ENCODE data around the gene ADAM21.
"Not testable (repeated sequence)": the region's sequence is repeated elsewhere in the genome, so short reads cannot be mapped to it uniquely, and the experiment has no call there.

The ADAM21 gene

GRCh38 chr14:70451874-70452273 lies at the start of gene ADAM21:
ADAM21 (plus strand) TSS chr14:70452174; CDS start chr14:70457500, 5,326 bp downstream.
- Mint-ChIP-seq H3K4me3 (no peak within 1 kb of the TSS), H3K27me3 (peaks cover under 1% of the 10 kb centered on the region), H3K9me3 (no peaks in the 10 kb centered on the region), H3K27ac (peak within 1 kb of the TSS in 1 of 2 donors; percentile 69), H3K4me1 (no peaks in the 10 kb centered on the region)
- no peak for ATAC-seq
- DNase-seq: no peak

GRCh38 chr14:70403335-70403734 lies 48.6 kb upstream of the ADAM21 start:
- H3K27ac Mint-ChIP-seq, ATAC-seq, DNase-seq, H3K4me3 Mint-ChIP-seq, H3K9me3 Mint-ChIP-seq, H3K4me1 Mint-ChIP-seq, H3K27me3 Mint-ChIP-seq: not testable (repeated sequence)

- not testable (repeated sequence) for H3K27ac Mint-ChIP-seq, H3K9me3 Mint-ChIP-seq, H3K27me3 Mint-ChIP-seq, H3K4me1 Mint-ChIP-seq, ATAC-seq, DNase-seq, H3K4me3 Mint-ChIP-seq
These were observed 45.8 kb upstream of the ADAM21 start for GRCh38 chr14:70406216-70406615.

- Mint-ChIP-seq H3K9me3 (no peaks in the 10 kb centered on the region), H3K4me1 (peaks cover 9% of the 10 kb centered on the region), H3K4me3 (no peak overlapping the region), H3K27ac (no peak overlapping the region), H3K27me3 (no peaks in the 10 kb centered on the region)
- ATAC-seq (no peak), DNase-seq (no peak)
These were observed 44.4 kb upstream of the ADAM21 start for GRCh38 chr14:70407621-70408020.

GRCh38 chr14:70415788-70416187 lies 36.2 kb upstream of the ADAM21 start:
- Mint-ChIP-seq H3K4me3 (peak overlapping the region; percentile 71 to 84), H3K27me3 (no peaks in the 10 kb centered on the region), H3K4me1 (peaks cover 36% of the 10 kb centered on the region), H3K27ac (peak overlapping the region in 1 of 2 donors; percentile 84), H3K9me3 (no peaks in the 10 kb centered on the region)
- ATAC-seq: no peak
- DNase-seq: no peak

GRCh38 chr14:70416338-70416724 lies 35.6 kb upstream of the ADAM21 start:
- Mint-ChIP-seq H3K4me1 (peaks cover 34% of the 10 kb centered on the region), H3K27ac (peak overlapping the region; percentile 27 to 87), H3K9me3 (no peaks in the 10 kb centered on the region), H3K4me3 (peak overlapping the region; percentile 84 to 93), H3K27me3 (no peaks in the 10 kb centered on the region)
- peak; percentile 54 for ATAC-seq
- no peak for DNase-seq

GRCh38 chr14:70416725-70417349 lies 35.1 kb upstream of the ADAM21 start, which contains the start of gene SYNJ2BP:
SYNJ2BP (minus strand) TSS chr14:70417090; CDS start chr14:70416963, 127 bp downstream.
- Mint-ChIP-seq H3K27me3 (no peaks in the 10 kb centered on the region), H3K4me1 (peaks cover 29% of the 10 kb centered on the region), H3K9me3 (no peaks in the 10 kb centered on the region), H3K4me3 (peak within 1 kb of the TSS; percentile 84 to 93), H3K27ac (peak within 1 kb of the TSS; percentile 84 to 87)
- peak; percentile 32 to 33 for DNase-seq
- ATAC-seq: peak; percentile 81

- ATAC-seq, H3K9me3 Mint-ChIP-seq, H3K27ac Mint-ChIP-seq, H3K4me3 Mint-ChIP-seq, H3K27me3 Mint-ChIP-seq, DNase-seq: not testable (repeated sequence)
- H3K4me1 Mint-ChIP-seq: peaks cover 21% of the 10 kb centered on the region
These were observed 32.6 kb upstream of the ADAM21 start for GRCh38 chr14:70419270-70419931.

- ATAC-seq (no peak), DNase-seq (no peak)
- H3K27me3 Mint-ChIP-seq: no peaks in the 10 kb centered on the region
- H3K27ac Mint-ChIP-seq: no peak overlapping the region
- no peaks in the 10 kb centered on the region for H3K9me3 Mint-ChIP-seq
- H3K4me3 Mint-ChIP-seq: no peak overlapping the region
- H3K4me1 Mint-ChIP-seq: no peaks in the 10 kb centered on the region
These were observed 29.4 kb upstream of the ADAM21 start for GRCh38 chr14:70422538-70422937.

GRCh38 chr14:70425354-70425753 lies 26.6 kb upstream of the ADAM21 start:
- Mint-ChIP-seq H3K27ac (no peak overlapping the region), H3K27me3 (peaks cover 7% of the 10 kb centered on the region), H3K9me3 (peaks cover 0 to 12% of the 10 kb centered on the region in 2 donors), H3K4me3 (no peak overlapping the region), H3K4me1 (no peaks in the 10 kb centered on the region)
- ATAC-seq: no peak
- DNase-seq: no peak

- DNase-seq, H3K27ac Mint-ChIP-seq, ATAC-seq, H3K4me1 Mint-ChIP-seq, H3K27me3 Mint-ChIP-seq, H3K4me3 Mint-ChIP-seq: not testable (repeated sequence)
- peaks cover 0 to 24% of the 10 kb centered on the region in 2 donors for H3K9me3 Mint-ChIP-seq
These were observed 25.4 kb upstream of the ADAM21 start for GRCh38 chr14:70426555-70426954.

- ATAC-seq: no peak
- Mint-ChIP-seq H3K9me3 (peaks cover 31 to 49% of the 10 kb centered on the region in 2 donors), H3K4me3 (no peak overlapping the region), H3K4me1 (no peaks in the 10 kb centered on the region), H3K27me3 (peaks cover 11% of the 10 kb centered on the region), H3K27ac (no peak overlapping the region)
- no peak for DNase-seq
These were observed 15.1 kb upstream of the ADAM21 start for GRCh38 chr14:70436867-70437266.

- H3K27ac Mint-ChIP-seq: no peak overlapping the region
- H3K9me3 Mint-ChIP-seq: peaks cover 16 to 44% of the 10 kb centered on the region in 2 donors
- no peak for ATAC-seq
- H3K4me1 Mint-ChIP-seq: no peaks in the 10 kb centered on the region
- H3K4me3 Mint-ChIP-seq: no peak overlapping the region
- peaks cover under 1% of the 10 kb centered on the region for H3K27me3 Mint-ChIP-seq
- DNase-seq: no peak
These were observed 10.3 kb upstream of the ADAM21 start for GRCh38 chr14:70441641-70442040.

- Mint-ChIP-seq H3K4me3 (no peak overlapping the region), H3K9me3 (peaks cover 16 to 40% of the 10 kb centered on the region in 2 donors), H3K27me3 (no peaks in the 10 kb centered on the region), H3K27ac (no peak overlapping the region), H3K4me1 (no peaks in the 10 kb centered on the region)
- ATAC-seq (no peak), DNase-seq (no peak)
These were observed 9.2 kb upstream of the ADAM21 start for GRCh38 chr14:70442750-70443149.

GRCh38 chr14:70448633-70449340 lies 3.2 kb upstream of the ADAM21 start:
- Mint-ChIP-seq H3K27me3 (no peaks in the 10 kb centered on the region), H3K4me3 (no peak overlapping the region), H3K9me3 (peaks cover 8 to 17% of the 10 kb centered on the region in 2 donors), H3K27ac (no peak overlapping the region), H3K4me1 (no peaks in the 10 kb centered on the region)
- no peak for ATAC-seq
- DNase-seq: no peak

- no peak overlapping the region for H3K27ac Mint-ChIP-seq
- H3K27me3 Mint-ChIP-seq: peaks cover 7% of the 10 kb centered on the region
- H3K4me1 Mint-ChIP-seq: no peaks in the 10 kb centered on the region
- H3K9me3 Mint-ChIP-seq: no peaks in the 10 kb centered on the region
- H3K4me3 Mint-ChIP-seq: no peak overlapping the region
- DNase-seq (no peak), ATAC-seq (no peak)
These were observed 2.8 kb downstream of the ADAM21 start for GRCh38 chr14:70454731-70455130.

All from stimulated activated naive CD8-positive, alpha-beta T cell treated with anti-CD3 and anti-CD28 coated beads, Interleukin-15, amount 100 ng/mL, for 72 hours (primary cell).